Activated naive CD8-positive, alpha-beta T cell treated with anti-CD3 and anti-CD28 coated beads for 36 hours (primary cell): Measurements from ENCODE around the gene CLCA4. TPM values are rescaled to one million over a fixed set of nuclear protein-coding genes. Genes with fewer than 3 reads are reported as not detected.
"Not testable (repeated sequence)": the region's sequence is repeated elsewhere in the genome, so short reads cannot be mapped to it uniquely, and the experiment has no call there.

Experiments used
- DNase-seq: peaks from one replicate; pipeline ENCODE4 v3.0.0; 2021
- H3K27ac Mint-ChIP-seq: one replicate; pipeline ENCODE4 v1.8.0; 2022; ENCODE audit warnings: mild to moderate bottlenecking, moderate library complexity, mixed read lengths
- H3K27me3 Mint-ChIP-seq: one replicate; pipeline ENCODE4 v1.8.0; 2022; ENCODE audit warnings: mild to moderate bottlenecking, mixed read lengths
- H3K36me3 Mint-ChIP-seq: one replicate; pipeline ENCODE4 v1.8.0; 2021; ENCODE audit warnings: mild to moderate bottlenecking, mixed read lengths
- H3K4me1 Mint-ChIP-seq: one replicate; pipeline ENCODE4 v1.8.0; 2021; ENCODE audit warnings: mixed read lengths
- H3K4me3 Mint-ChIP-seq: one replicate; pipeline ENCODE4 v1.8.0; 2022; ENCODE audit warnings: mild to moderate bottlenecking, moderate library complexity, mixed read lengths
- H3K9me3 Mint-ChIP-seq: one replicate; pipeline ENCODE4 v1.8.0; 2022; ENCODE audit warnings: mixed read lengths
- total RNA-seq, 2 experiments: library from RNA; stranded (reverse); gene quantifications; one replicate each; pipeline ENCODE4 v1.2.3, GENCODE V29; 2021

The CLCA4 gene
- total RNA-seq, 2 experiments from 2014 or later = not detected

DNA sequence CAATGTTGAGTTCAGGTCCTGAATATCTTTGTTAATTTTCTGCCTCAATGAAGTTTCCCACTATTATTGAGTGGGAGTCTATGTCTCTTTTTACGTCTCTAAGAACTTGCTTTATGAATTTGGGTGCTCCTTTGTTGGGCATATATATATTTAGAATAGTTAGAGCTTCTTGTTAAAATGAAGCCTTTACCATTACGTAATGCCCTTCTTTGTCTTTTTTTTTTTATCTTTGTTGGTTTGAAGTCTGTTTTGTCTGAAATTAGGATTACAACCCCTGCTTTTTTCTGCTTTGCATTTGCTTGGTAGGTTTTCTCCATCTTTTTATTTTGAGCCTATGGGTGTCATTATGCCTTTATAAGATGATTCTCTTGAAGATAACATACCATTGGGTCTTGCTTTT is 10.9 kb downstream of the CLCA4 start:
- Mint-ChIP-seq H3K27ac (no peak overlapping the region), H3K9me3 (peaks cover 17% of the 10 kb centered on the region), H3K4me3 (no peak overlapping the region), H3K4me1 (no peaks in the 10 kb centered on the region), H3K27me3 (peaks cover 10% of the 10 kb centered on the region), H3K36me3 (peaks cover 4% of the 10 kb centered on the region)
- no peak for DNase-seq

DNA sequence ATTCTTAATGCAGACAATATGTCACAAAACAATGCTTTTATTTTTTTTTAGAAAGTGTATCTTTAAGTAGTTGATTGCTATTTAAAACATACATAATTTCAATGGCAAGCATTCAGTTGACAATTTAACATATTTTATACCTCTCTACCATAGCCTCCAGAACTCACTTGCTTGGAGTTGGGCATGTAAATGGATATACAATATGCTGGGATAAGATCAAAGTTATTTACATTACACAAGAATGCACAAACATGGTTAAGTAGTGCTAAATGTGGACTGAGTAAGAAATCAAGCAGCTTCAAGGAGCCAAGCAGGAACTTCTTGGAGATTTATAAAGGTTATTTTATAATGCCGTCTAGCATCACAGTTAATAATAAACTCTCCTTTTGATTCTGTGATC is 17.0 kb downstream of the CLCA4 start:
- no peak for DNase-seq
- Mint-ChIP-seq H3K9me3 (peaks cover 5% of the 10 kb centered on the region), H3K4me3 (no peak overlapping the region), H3K27ac (no peak overlapping the region), H3K36me3 (peaks cover 2% of the 10 kb centered on the region), H3K27me3 (peaks cover 7% of the 10 kb centered on the region), H3K4me1 (no peaks in the 10 kb centered on the region)

DNA sequence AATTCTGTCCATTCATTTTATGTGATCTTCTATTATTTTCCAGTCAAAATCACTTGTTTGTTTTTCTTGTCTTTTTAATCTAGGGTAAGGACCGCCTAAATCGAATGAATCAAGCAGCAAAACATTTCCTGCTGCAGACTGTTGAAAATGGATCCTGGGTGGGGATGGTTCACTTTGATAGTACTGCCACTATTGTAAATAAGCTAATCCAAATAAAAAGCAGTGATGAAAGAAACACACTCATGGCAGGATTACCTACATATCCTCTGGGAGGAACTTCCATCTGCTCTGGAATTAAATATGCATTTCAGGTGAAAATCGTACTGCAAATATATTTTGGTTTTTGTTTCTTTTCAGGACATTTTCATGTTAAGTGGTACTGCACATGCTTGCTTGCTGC is 20.5 kb downstream of the CLCA4 start:
- Mint-ChIP-seq H3K9me3 (no peaks in the 10 kb centered on the region), H3K27me3 (no peaks in the 10 kb centered on the region), H3K4me3 (no peak overlapping the region), H3K27ac (no peak overlapping the region), H3K36me3 (no peaks in the 10 kb centered on the region), H3K4me1 (no peaks in the 10 kb centered on the region)
- DNase-seq = no peak

DNA sequence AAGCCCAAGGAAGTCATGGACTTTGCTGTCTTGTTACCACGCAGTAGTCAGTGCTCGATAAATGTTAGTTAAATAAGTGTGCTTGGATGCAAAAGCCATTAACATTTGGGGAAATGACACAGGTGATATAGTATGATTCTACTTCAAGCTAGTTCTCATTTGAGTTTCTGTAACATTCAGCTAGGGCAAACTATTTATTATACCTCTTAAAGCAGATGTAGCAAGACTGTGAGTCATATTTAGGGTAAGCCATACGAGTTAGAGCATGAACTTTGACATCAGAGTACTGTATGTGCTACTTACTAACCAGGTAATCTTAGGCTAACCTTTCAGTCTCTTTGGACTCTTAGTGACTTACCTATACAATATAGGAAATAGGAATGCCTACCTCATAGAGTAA is 21.0 kb downstream of the CLCA4 start:
- Mint-ChIP-seq H3K4me3 (no peak overlapping the region), H3K27ac (no peak overlapping the region), H3K9me3 (no peaks in the 10 kb centered on the region), H3K36me3 (no peaks in the 10 kb centered on the region), H3K4me1 (no peaks in the 10 kb centered on the region), H3K27me3 (no peaks in the 10 kb centered on the region)
- no peak for DNase-seq

DNA sequence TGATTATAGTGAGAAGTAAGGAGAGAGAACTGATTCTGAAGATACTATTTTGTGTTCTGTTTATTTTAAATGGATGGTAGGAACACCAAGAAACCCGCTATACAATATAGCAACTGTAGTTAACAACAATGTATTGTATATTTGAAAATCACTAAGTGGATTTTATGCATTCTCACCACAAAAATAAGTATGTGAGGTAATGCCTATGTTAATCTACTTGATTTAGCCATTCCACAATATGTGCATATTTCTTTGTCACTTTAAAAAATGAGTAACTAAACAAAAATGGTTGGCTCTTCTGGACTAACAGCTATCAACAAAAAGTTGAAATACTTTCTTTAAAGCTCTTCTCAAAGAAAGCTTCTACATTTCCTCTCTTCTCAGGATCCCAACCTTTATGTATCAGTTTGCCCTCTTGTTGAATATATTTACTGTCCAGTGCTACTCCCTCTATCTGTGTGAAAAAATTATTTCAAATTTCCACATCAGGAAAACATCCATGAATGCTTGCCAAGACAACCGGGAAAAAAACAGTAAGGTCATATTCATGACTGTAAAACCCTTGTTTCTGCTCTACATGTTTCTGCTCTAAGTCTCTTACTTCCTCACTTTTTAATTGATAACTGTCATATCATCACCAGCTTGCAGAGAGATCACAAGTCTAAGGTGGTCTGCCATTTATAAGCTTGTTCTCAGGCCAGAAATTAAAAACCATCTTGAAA is 27.0 kb downstream of the CLCA4 start:
- H3K4me3 Mint-ChIP-seq = no peak overlapping the region
- no peaks in the 10 kb centered on the region for H3K4me1 Mint-ChIP-seq
- H3K36me3 Mint-ChIP-seq = no peaks in the 10 kb centered on the region
- DNase-seq = no peak
- no peak overlapping the region for H3K27ac Mint-ChIP-seq
- no peaks in the 10 kb centered on the region for H3K27me3 Mint-ChIP-seq
- no peaks in the 10 kb centered on the region for H3K9me3 Mint-ChIP-seq

DNA sequence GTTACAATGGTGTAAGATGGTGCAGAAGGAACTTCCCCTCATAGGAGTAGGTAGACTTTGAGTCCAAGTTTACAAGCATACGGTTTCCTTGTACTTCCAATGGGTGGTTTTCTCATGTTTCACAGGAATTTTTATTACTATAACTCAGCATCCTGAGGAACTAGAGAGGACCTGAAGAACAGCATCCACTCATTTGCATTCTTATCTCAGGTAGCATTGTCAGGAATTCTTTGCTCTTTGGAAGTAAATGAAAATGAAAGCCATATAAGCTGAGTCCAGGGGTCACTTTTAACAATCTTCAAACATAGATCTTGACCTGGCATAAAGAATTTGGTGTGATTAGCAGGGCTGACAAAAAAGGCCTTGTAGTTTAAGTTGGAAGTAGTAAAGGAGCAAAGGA is 34.4 kb downstream of the CLCA4 start:
- no peak overlapping the region for H3K27ac Mint-ChIP-seq
- no peaks in the 10 kb centered on the region for H3K36me3 Mint-ChIP-seq
- peaks cover 3% of the 10 kb centered on the region for H3K27me3 Mint-ChIP-seq
- H3K4me3 Mint-ChIP-seq = no peak overlapping the region
- H3K9me3 Mint-ChIP-seq = no peaks in the 10 kb centered on the region
- DNase-seq = no peak
- no peaks in the 10 kb centered on the region for H3K4me1 Mint-ChIP-seq

DNA sequence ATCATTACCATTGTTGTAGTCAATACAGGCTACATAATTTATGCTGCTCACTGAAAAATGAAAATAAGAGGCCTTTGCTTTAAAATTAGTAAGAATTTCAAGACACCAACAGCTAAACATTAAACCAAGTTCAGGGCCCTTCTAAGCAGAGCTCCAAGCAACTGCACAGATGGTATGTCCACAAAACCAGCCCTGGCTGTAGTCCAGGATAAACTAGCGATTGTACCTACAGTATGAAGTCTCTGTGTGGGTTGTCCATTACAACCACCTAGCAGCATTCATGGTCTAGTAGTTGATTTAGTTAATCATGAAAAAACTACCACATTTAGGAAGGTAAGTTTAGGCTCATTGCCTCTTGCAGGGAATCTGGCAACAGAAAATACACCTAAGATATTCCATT is 35.3 kb downstream of the CLCA4 start:
- Mint-ChIP-seq H3K9me3 (no peaks in the 10 kb centered on the region), H3K4me3 (no peak overlapping the region), H3K27me3 (peaks cover 4% of the 10 kb centered on the region), H3K36me3 (no peaks in the 10 kb centered on the region), H3K4me1 (no peaks in the 10 kb centered on the region), H3K27ac (no peak overlapping the region)
- no peak for DNase-seq

DNA sequence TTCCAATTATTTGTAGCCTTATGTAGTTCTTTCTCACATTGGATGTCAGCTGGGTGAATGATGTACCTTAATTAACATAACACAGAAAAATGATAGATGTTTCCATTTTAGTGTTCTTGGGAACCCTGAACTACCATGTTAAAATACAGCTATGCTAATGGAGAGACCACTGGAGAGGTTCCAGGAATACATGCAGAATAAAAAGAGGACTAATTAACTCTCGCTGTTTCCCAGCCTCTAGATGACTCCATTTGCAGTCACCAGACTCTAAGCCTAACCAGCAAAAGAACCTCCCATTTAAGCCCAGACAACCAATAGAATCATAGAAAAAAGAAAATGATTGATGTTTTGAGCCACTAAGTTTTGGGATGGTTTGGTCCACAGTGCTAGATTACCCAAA is 36.2 kb downstream of the CLCA4 start:
- H3K36me3 Mint-ChIP-seq = no peaks in the 10 kb centered on the region
- no peak overlapping the region for H3K27ac Mint-ChIP-seq
- no peaks in the 10 kb centered on the region for H3K9me3 Mint-ChIP-seq
- no peaks in the 10 kb centered on the region for H3K4me1 Mint-ChIP-seq
- H3K27me3 Mint-ChIP-seq = peaks cover 12% of the 10 kb centered on the region
- no peak for DNase-seq
- H3K4me3 Mint-ChIP-seq = no peak overlapping the region

DNA sequence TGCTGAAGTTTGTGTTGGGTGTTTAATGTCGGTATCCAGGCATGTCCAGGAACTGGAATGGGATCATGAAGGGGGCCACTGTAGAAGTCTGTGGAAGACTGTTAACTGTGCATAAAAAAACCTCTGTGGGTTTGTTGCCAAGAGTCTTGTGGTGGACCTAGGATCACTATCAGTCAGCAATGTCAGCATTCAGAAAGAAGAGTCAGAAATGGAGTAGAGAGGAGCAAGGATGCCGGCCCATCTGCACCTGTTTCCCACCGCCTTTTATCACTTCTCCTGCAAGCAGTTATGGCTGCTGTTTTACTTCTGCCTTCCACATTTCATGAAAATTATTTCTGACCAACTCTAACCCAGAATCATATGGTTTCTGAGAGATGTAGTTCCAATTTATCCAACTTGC is 36.7 kb downstream of the CLCA4 start:
- no peak for DNase-seq
- Mint-ChIP-seq H3K9me3 (no peaks in the 10 kb centered on the region), H3K4me3 (no peak overlapping the region), H3K4me1 (no peaks in the 10 kb centered on the region), H3K27ac (no peak overlapping the region), H3K36me3 (no peaks in the 10 kb centered on the region), H3K27me3 (peaks cover 12% of the 10 kb centered on the region)

DNA sequence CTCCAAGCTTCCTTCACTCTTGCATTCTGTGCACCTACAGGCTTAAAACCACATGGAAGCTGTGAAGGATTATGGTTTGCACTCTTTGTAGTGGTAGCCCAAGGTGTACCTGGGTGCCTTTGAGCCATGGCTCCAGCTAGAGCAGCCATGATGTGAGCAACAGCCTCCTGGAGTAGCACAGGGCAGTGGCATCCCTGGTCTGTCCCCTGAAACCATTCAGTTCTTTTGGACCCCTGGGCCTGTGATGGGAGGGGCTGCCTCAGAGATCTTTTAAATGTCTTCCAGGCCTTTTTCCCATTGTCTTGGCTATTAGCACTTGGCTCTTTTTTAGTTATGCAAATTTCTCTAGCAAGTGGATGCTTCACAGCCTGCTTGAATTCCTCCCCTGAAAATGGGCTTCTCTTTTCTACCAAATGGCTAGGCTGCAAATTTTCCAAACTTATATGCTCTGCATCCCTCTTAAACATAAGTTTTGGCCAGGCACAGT is 47.4 kb downstream of the CLCA4 start:
- DNase-seq = no peak
- peaks cover 2% of the 10 kb centered on the region for H3K36me3 Mint-ChIP-seq
- no peaks in the 10 kb centered on the region for H3K27me3 Mint-ChIP-seq
- no peak overlapping the region for H3K27ac Mint-ChIP-seq
- no peak overlapping the region for H3K4me3 Mint-ChIP-seq
- H3K9me3 Mint-ChIP-seq = peaks cover 9% of the 10 kb centered on the region
- H3K4me1 Mint-ChIP-seq = no peaks in the 10 kb centered on the region

DNA sequence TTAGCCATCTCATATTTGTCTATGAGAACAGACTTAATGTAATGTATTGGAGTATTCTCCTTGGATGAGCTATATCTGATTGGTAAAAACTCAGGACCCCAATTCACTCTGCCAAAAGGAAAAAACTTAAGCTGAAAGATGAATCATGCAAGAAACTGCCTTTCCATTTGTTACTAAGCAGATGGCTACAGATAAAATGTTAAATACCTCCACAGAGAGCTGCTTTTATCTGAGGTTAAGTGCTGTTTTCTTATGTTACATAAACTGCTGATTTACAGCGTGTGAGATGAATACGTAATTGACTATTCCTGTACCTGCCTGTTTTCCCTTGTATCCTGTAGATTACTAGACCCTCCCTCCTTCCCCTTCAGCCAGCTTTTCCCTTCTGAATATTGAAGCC is 49.3 kb downstream of the CLCA4 start:
- Mint-ChIP-seq H3K36me3 (peaks cover 2% of the 10 kb centered on the region), H3K27ac (no peak overlapping the region), H3K4me1 (no peaks in the 10 kb centered on the region), H3K4me3 (no peak overlapping the region), H3K27me3 (no peaks in the 10 kb centered on the region), H3K9me3 (peaks cover 14% of the 10 kb centered on the region)
- no peak for DNase-seq

DNA sequence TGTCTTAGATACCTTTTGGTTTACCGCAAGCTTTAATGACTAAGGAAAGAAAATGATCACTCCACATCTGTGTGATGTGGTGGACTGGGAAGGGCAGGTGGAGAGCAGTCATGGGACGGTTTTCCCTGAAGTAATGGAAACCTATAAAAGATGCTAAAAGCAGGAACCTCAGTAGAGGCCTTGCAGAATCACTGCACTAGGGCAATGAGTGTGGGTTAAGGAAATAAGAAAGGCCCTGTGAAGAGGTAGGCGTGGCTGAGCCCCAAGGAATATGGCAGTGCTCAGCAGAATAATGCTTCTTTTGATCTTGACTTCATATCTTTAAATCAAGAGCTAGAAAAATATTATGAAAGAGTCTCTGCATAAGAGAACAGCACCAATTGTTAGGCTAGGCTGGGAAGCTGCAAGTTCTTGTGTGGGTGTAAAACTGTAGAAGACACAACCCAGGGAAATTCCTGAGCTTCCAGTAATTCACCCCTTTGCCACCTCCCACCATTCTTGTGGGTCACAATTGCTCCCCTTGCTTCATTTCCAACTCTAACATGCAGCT is 49.9 kb downstream of the CLCA4 start:
- DNase-seq = no peak
- no peaks in the 10 kb centered on the region for H3K27me3 Mint-ChIP-seq
- H3K36me3 Mint-ChIP-seq = peaks cover 2% of the 10 kb centered on the region
- H3K4me3 Mint-ChIP-seq = no peak overlapping the region
- peaks cover 17% of the 10 kb centered on the region for H3K9me3 Mint-ChIP-seq
- H3K4me1 Mint-ChIP-seq = no peaks in the 10 kb centered on the region
- H3K27ac Mint-ChIP-seq = no peak overlapping the region

DNA sequence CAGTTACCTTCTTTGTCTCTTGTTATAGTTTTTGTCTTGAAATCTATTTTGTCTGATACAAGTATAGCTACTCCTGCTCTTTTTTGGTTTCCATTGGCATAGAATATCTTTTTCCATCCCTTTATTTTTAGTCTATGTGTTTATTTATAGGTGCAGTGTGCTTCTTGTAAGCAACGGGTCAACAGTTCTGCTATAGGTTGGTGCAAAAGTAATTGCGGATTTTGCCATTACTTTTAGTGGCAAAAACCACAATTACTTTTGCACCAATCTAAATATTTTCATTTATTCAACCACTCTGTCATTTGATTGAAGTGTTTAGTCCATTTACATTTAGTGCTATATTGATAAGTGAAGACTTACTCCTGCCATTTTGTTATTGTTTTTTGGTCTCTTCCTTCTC is 59.2 kb downstream of the CLCA4 start:
- H3K4me3 Mint-ChIP-seq, H3K27me3 Mint-ChIP-seq, H3K36me3 Mint-ChIP-seq, H3K27ac Mint-ChIP-seq, DNase-seq, H3K4me1 Mint-ChIP-seq: not testable (repeated sequence)
- peaks cover 21% of the 10 kb centered on the region for H3K9me3 Mint-ChIP-seq

DNA sequence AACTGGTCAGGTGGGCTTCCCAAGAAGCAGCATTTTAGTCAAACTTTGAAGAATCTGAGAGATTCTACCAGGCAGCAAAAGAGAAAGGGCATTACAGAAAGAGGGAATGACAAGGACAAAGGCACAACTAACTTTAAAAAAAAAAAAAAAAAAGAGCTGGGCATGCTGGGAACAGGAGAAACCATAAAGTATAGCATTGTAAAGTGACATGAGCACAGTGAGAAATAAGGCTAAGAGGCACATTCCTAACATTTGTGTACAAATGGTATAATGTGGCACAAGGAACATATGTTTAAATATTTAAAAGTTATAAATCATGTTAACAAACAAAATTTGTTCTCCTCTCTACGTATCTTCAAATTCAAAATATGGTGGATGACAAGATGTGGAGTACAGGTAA is 69.6 kb downstream of the CLCA4 start:
- H3K9me3 Mint-ChIP-seq = peaks cover 13% of the 10 kb centered on the region
- H3K27me3 Mint-ChIP-seq = peaks cover 10% of the 10 kb centered on the region
- H3K27ac Mint-ChIP-seq = no peak overlapping the region

DNA sequence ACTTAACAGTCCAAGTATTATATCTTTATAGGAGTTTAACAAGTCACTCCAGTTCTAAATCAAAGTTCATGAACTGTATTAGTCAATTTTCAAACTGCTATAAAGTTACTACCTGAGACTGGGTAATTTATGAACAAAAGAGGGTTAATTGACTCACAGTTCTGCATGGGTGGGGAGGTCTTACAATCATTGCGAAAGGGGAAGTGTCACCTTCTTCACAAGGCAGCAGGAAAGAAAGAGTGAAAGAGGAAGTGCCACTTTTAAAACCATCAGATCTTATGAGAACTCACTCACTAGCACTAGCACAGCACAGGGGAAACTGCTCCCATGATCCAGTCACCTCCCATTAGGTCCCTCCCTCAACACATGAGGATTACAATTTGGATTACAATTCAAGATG is 70.0 kb downstream of the CLCA4 start:
- peaks cover 13% of the 10 kb centered on the region for H3K9me3 Mint-ChIP-seq
- H3K27ac Mint-ChIP-seq = no peak overlapping the region
- peaks cover 7% of the 10 kb centered on the region for H3K36me3 Mint-ChIP-seq
- H3K27me3 Mint-ChIP-seq = peaks cover 13% of the 10 kb centered on the region
- H3K4me1 Mint-ChIP-seq = peaks cover 5% of the 10 kb centered on the region
- no peak for DNase-seq
- H3K4me3 Mint-ChIP-seq = no peak overlapping the region

More for the DNA sequence above, 69.6 kb downstream of the CLCA4 start:
- no peak for DNase-seq
- H3K4me1 Mint-ChIP-seq = peaks cover 5% of the 10 kb centered on the region
- H3K4me3 Mint-ChIP-seq = no peak overlapping the region
- peaks cover 7% of the 10 kb centered on the region for H3K36me3 Mint-ChIP-seq

DNA sequence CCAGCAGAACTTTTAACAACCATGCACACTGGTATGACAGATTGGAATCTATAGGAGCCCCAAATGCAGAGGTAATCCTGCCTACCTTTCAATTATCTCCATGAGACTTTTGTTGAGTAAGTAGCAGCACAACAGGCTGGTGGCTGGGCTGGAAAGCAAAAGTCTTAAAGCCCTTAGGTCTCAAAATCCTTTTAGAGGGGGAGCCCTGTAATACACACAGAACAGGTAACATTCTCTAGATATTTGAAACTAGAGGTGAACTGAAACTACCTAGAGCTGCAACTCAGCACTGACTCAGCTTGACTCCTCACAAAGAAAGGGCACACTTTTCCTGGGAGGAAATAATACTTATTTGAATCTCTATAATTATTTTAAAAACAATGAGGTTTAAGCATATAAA is 71.5 kb downstream of the CLCA4 start:
- peaks cover 17% of the 10 kb centered on the region for H3K27me3 Mint-ChIP-seq
- H3K4me1 Mint-ChIP-seq = peaks cover 5% of the 10 kb centered on the region
- H3K36me3 Mint-ChIP-seq = peaks cover 5% of the 10 kb centered on the region
- no peak overlapping the region for H3K27ac Mint-ChIP-seq
- no peak overlapping the region for H3K4me3 Mint-ChIP-seq
- DNase-seq = no peak
- H3K9me3 Mint-ChIP-seq = peaks cover 6% of the 10 kb centered on the region
